Panc1 (cell line): ENCODE measurements around the gene AFP. TPM values are rescaled to one million over a fixed set of nuclear protein-coding genes. Genes with fewer than 3 reads are reported as not detected.

Source experiments
- ATAC-seq: fragments of 200-7000 bp; cut with Tn5 transposase; 2 replicates; pipeline ENCODE4 v1.9.1; 2020; ENCODE audit warnings: mild to moderate bottlenecking, moderate library complexity
- BruUV-seq: library from RNA; stranded (reverse); fragments of 400-500 nt; replicated peaks from 2 replicates; lab custom pipeline; 2021; lab: Mats Ljungman, UMichigan
- CTCF ChIA-PET: fragments of 300-600 bp; sonication (Branson Sonifier 250); formaldehyde crosslinking; loops from one replicate; lab custom pipeline; 2022; ENCODE audit warnings: antibody characterized with exemption; lab: Charles Lee
- POLR2A ChIA-PET: fragments of 300-600 bp; sonication (Branson Sonifier 250); formaldehyde crosslinking; loops from one replicate; lab custom pipeline; 2022; ENCODE audit warnings: antibody characterized with exemption; lab: Charles Lee
- DNase-seq: peaks from one replicate; pipeline ENCODE4 v3.0.0-alpha.2; 2010; ENCODE audit warnings: low read depth, low spot score
- H3K27ac ChIP-seq: 2 replicates; pipeline ENCODE4 v1.5.1; 2011; ENCODE audit warnings: mild to moderate bottlenecking, low read length, inconsistent platforms
- H3K27me3 ChIP-seq: fragments of 200-500 bp; sonication (Bioruptor generic); 2 replicates; pipeline ENCODE4 v1.6.0; 2014; ENCODE audit warnings: low read length, inconsistent platforms; ENCODE audit not compliant: control insufficient read depth, insufficient read depth
- H3K36me3 ChIP-seq: fragments of 200-500 bp; sonication (Bioruptor generic); 2 replicates; pipeline ENCODE4 v1.5.1; 2014; ENCODE audit warnings: inconsistent platforms, mild to moderate bottlenecking, low read length, moderate library complexity; ENCODE audit not compliant: control insufficient read depth, insufficient read depth
- H3K4me1 ChIP-seq: 2 replicates; pipeline ENCODE4 v1.5.1; 2011; ENCODE audit warnings: inconsistent platforms, mild to moderate bottlenecking, low read length, moderate library complexity; ENCODE audit not compliant: control insufficient read depth, insufficient read depth
- H3K4me3 ChIP-seq, 2 experiments: 2 replicates each; pipeline ENCODE4 v1.5.1; 2011 to 2012; ENCODE audit warnings: low read depth in 2 of 2, low read length in 2 of 2, mild to moderate bottlenecking in 2 of 2, inconsistent platforms in 1 of 2, moderate library complexity in 1 of 2
- H3K9me3 ChIP-seq: fragments of 200-500 bp; sonication (Bioruptor generic); 2 replicates; pipeline ENCODE4 v1.5.1; 2014; ENCODE audit warnings: low read depth, mild to moderate bottlenecking, inconsistent platforms, low read length, moderate library complexity; ENCODE audit not compliant: control insufficient read depth, insufficient read depth
- POLR2AphosphoS5 ChIP-seq: IDR thresholded peaks from 2 replicates; pipeline ENCODE4 v1.6.1; 2012; ENCODE audit warnings: mild to moderate bottlenecking, low read depth, low read length, moderate library complexity
- SIN3A ChIP-seq: IDR thresholded peaks from 2 replicates; pipeline ENCODE4 v1.6.1; 2012; ENCODE audit warnings: low read depth, mild to moderate bottlenecking, low read length, moderate library complexity, borderline replicate concordance; ENCODE audit not compliant: insufficient read depth
- TCF7L2 ChIP-seq: IDR thresholded peaks from 2 replicates; pipeline ENCODE4 v1.6.1; 2011; ENCODE audit warnings: mild to moderate bottlenecking, low read depth, low read length, inconsistent platforms
- in situ Hi-C: cut with HindIII; loops from 2 replicates; pipeline ENCODE4 v1.10.0; 2016; ENCODE audit warnings: low sequenced_read_pairs, low pct_unique_long_range_greater_than_20kb
- intact Hi-C: fragments of 100-400 bp; cut with micrococcal nuclease; formaldehyde crosslinking; loops from one replicate; pipeline ENCODE4 v1.10.0; 2022; ENCODE audit not compliant: unreplicated experiment
- total RNA-seq: library from RNA; stranded (reverse); gene quantifications from one replicate; pipeline ENCODE4 v1.2.1, GENCODE V29; 2021; ENCODE audit not compliant: unreplicated experiment
- TF ChIP-seq, protein P1 (sequence below), 2 experiments: IDR thresholded peaks; 2 replicates each; pipeline ENCODE4 v1.6.1; 2011 to 2012; ENCODE audit warnings: low read depth in 2 of 2, control low read depth in 1 of 2, low read length in 1 of 2, mild to moderate bottlenecking in 1 of 2, moderate library complexity in 1 of 2; ENCODE audit not compliant: insufficient read depth in 1 of 2
- TF ChIP-seq, protein P2 (sequence below): fragments of 450-650 bp; IDR thresholded peaks from 2 replicates; pipeline ENCODE4 v1.5.1; 2017; ENCODE audit warnings: mild to moderate bottlenecking

AFP gene
- total RNA-seq, 1 experiment from 2014 or later: 1.3 TPM

DNA sequence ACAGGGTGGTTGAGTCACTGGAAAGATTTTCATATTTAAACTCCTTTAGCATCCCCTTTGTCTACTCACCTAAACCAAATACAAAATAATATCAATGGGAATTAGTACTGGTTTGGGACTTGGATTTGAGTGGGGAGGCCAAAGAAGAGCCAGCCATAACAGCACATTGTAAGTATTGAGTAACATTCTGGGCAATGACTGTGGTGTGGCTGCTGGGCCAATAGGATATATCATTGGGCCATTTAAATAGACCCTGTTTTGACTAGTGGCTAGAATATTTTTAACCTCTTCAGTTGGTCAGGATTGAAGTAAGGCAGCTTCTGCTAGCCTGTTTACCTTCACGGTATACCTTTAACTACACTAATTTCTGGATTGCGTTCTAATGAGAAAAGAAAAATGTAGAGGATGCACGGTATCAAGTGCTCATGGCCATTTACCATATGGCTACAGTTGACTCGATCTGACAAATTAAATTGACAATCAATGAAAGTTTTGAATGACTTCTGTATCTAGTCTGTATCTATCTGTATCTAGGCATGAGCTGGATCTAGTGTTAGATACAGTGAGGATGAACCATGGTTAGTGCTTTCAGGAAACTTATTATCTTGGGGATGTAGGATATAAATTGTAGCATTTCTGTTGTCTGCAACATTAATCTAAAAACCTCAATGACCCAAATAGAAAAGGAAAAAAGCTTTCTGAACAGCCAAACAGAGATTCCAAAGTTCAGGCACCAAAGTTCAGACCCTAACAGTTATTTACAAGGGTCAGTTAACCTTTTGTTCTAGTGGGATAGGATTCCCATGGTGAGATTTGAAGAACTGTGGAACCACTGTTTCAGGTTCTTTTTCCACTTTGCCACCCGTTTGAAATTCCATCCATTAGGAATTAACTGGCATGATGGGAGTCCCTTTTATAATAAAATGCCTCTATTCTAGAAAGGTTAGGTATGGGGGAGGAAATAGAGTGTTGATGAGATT, 38.7 kb upstream of the AFP start:
- Histone ChIP-seq H3K36me3 (no peaks in the 10 kb centered on the region), H3K9me3 (no peaks in the 10 kb centered on the region), H3K4me1 (no peaks in the 10 kb centered on the region), H3K27me3 (no peaks in the 10 kb centered on the region), H3K4me3 (no peak overlapping the region), H3K27ac (no peak overlapping the region)
- no peak for DNase-seq
- POLR2A ChIA-PET: no interaction called here
- TF ChIP-seq TCF7L2 (no peak), POLR2AphosphoS5 (no peak), SIN3A (no peak)
- TF ChIP-seq, protein P1, sequence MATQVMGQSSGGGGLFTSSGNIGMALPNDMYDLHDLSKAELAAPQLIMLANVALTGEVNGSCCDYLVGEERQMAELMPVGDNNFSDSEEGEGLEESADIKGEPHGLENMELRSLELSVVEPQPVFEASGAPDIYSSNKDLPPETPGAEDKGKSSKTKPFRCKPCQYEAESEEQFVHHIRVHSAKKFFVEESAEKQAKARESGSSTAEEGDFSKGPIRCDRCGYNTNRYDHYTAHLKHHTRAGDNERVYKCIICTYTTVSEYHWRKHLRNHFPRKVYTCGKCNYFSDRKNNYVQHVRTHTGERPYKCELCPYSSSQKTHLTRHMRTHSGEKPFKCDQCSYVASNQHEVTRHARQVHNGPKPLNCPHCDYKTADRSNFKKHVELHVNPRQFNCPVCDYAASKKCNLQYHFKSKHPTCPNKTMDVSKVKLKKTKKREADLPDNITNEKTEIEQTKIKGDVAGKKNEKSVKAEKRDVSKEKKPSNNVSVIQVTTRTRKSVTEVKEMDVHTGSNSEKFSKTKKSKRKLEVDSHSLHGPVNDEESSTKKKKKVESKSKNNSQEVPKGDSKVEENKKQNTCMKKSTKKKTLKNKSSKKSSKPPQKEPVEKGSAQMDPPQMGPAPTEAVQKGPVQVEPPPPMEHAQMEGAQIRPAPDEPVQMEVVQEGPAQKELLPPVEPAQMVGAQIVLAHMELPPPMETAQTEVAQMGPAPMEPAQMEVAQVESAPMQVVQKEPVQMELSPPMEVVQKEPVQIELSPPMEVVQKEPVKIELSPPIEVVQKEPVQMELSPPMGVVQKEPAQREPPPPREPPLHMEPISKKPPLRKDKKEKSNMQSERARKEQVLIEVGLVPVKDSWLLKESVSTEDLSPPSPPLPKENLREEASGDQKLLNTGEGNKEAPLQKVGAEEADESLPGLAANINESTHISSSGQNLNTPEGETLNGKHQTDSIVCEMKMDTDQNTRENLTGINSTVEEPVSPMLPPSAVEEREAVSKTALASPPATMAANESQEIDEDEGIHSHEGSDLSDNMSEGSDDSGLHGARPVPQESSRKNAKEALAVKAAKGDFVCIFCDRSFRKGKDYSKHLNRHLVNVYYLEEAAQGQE (IDR thresholded peaks at IDR 0.05; ENCODE audit: insufficient read depth in 1 of 2, low read depth in 2 of 2, low read length in 1 of 2): no peak
- TF ChIP-seq, protein P2, sequence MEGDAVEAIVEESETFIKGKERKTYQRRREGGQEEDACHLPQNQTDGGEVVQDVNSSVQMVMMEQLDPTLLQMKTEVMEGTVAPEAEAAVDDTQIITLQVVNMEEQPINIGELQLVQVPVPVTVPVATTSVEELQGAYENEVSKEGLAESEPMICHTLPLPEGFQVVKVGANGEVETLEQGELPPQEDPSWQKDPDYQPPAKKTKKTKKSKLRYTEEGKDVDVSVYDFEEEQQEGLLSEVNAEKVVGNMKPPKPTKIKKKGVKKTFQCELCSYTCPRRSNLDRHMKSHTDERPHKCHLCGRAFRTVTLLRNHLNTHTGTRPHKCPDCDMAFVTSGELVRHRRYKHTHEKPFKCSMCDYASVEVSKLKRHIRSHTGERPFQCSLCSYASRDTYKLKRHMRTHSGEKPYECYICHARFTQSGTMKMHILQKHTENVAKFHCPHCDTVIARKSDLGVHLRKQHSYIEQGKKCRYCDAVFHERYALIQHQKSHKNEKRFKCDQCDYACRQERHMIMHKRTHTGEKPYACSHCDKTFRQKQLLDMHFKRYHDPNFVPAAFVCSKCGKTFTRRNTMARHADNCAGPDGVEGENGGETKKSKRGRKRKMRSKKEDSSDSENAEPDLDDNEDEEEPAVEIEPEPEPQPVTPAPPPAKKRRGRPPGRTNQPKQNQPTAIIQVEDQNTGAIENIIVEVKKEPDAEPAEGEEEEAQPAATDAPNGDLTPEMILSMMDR: no peak
- in situ Hi-C loops: no loop called here
- CTCF ChIA-PET: no interaction called here
- intact Hi-C loops: no loop called here
- ATAC-seq: no peak
- no TSS peak for BruUV-seq

DNA sequence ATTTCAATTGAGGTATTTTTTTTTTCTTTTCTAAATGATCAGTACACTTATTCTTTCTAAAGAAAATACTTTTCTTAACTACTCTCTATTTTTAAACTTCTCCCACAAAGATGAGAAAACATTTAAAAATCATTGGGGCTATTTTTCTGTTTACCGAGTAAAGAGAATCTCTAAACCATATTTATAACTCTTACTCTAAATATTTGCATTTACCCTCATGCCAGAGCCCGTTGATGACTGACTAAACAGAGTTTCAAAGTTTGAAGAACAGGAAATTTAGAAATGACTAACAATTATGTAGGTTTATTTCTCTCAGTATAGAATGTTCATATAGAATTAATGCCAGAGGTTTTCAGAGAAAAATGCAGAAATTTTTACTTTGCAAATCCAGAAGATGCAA, 34.6 kb upstream of the AFP start:
- H3K4me1 ChIP-seq: no peaks in the 10 kb centered on the region
- ChIA-PET POLR2A (no interaction called here), CTCF (no interaction called here)
- H3K27me3 ChIP-seq: no peaks in the 10 kb centered on the region
- no peak overlapping the region for H3K4me3 ChIP-seq
- BruUV-seq: no TSS peak
- TF ChIP-seq SIN3A (no peak), POLR2AphosphoS5 (no peak), TCF7L2 (no peak)
- TF ChIP-seq, protein P2: no peak
- TF ChIP-seq, protein P1 (IDR thresholded peaks at IDR 0.05; ENCODE audit: insufficient read depth in 1 of 2, low read depth in 2 of 2, low read length in 1 of 2): no peak
- H3K9me3 ChIP-seq: no peaks in the 10 kb centered on the region
- intact Hi-C loops (no loop called here), in situ Hi-C loops (no loop called here)
- no peak overlapping the region for H3K27ac ChIP-seq
- ATAC-seq (no peak), DNase-seq (no peak)
- no peaks in the 10 kb centered on the region for H3K36me3 ChIP-seq
